Effector memory CD4-positive, alpha-beta T cell (primary cell): ENCODE measurements around the gene ZFAND2A.
"Not testable (repeated sequence)": the region's sequence is repeated elsewhere in the genome, so short reads cannot be mapped to it uniquely, and the experiment has no call there.

ENCODE experiments used
- DNase-seq, 3 donors: peaks; one replicate each; pipeline ENCODE4 v3.0.0-alpha.2; 2020
- H3K27ac ChIP-seq: 2 replicates; pipeline ENCODE4 v1.7.0; 2013; ENCODE audit warnings: mild to moderate bottlenecking, low read length, moderate library complexity; ENCODE audit not compliant: insufficient read depth, poor library complexity, severe bottlenecking
- H3K27me3 ChIP-seq: replicated peaks from 2 replicates; pipeline ENCODE4 v1.7.0; 2013; ENCODE audit warnings: mild to moderate bottlenecking, low read length; ENCODE audit not compliant: insufficient read depth, control insufficient read depth, poor library complexity, severe bottlenecking
- H3K36me3 ChIP-seq: 2 replicates; pipeline ENCODE4 v1.7.0; 2013; ENCODE audit warnings: mild to moderate bottlenecking, low read length, moderate library complexity; ENCODE audit not compliant: control insufficient read depth, insufficient read depth
- H3K4me1 ChIP-seq: 2 replicates; pipeline ENCODE4 v1.7.0; 2013; ENCODE audit warnings: low read length, mild to moderate bottlenecking; ENCODE audit not compliant: control insufficient read depth, insufficient read depth, poor library complexity, severe bottlenecking
- H3K4me3 ChIP-seq: 2 replicates; pipeline ENCODE4 v1.7.0; 2013; ENCODE audit warnings: low read length, low read depth, mild to moderate bottlenecking; ENCODE audit not compliant: insufficient read depth, poor library complexity, severe bottlenecking
- H3K9me3 ChIP-seq: 2 replicates; pipeline ENCODE4 v1.7.0; 2013; ENCODE audit warnings: mild to moderate bottlenecking, low read length, moderate library complexity; ENCODE audit not compliant: control insufficient read depth

ZFAND2A gene

GRCh38 chr7:1175597-1175966 is 15.6 kb upstream of the ZFAND2A start:
- DNase-seq, result no peak
- Histone ChIP-seq H3K4me1 (peaks cover 10% of the 10 kb centered on the region), H3K36me3 (no peaks in the 10 kb centered on the region), H3K9me3 (no peaks in the 10 kb centered on the region), H3K27ac (no peak overlapping the region), H3K4me3 (no peak overlapping the region), H3K27me3 (no peaks in the 10 kb centered on the region)

GRCh38 chr7:1174881-1175596 is 15.0 kb upstream of the ZFAND2A start:
- no peak for DNase-seq
- Histone ChIP-seq H3K4me3 (no peak overlapping the region), H3K36me3 (no peaks in the 10 kb centered on the region), H3K27ac (no peak overlapping the region), H3K9me3 (no peaks in the 10 kb centered on the region), H3K27me3 (no peaks in the 10 kb centered on the region), H3K4me1 (peaks cover 11% of the 10 kb centered on the region)

- Histone ChIP-seq H3K4me1 (peaks cover 18% of the 10 kb centered on the region), H3K36me3 (no peaks in the 10 kb centered on the region), H3K4me3 (no peak overlapping the region), H3K27me3 (no peaks in the 10 kb centered on the region), H3K9me3 (no peaks in the 10 kb centered on the region), H3K27ac (no peak overlapping the region)
- no peak for DNase-seq
Observed at GRCh38 chr7:1174002-1174401, 14.0 kb upstream of the ZFAND2A start.

GRCh38 chr7:1172666-1173523 is 12.9 kb upstream of the ZFAND2A start:
- Histone ChIP-seq H3K9me3 (no peaks in the 10 kb centered on the region), H3K27me3 (no peaks in the 10 kb centered on the region), H3K27ac (no peak overlapping the region), H3K4me1 (peaks cover 18% of the 10 kb centered on the region), H3K4me3 (no peak overlapping the region), H3K36me3 (no peaks in the 10 kb centered on the region)
- no peak for DNase-seq

GRCh38 chr7:1171516-1171915 is 11.5 kb upstream of the ZFAND2A start:
- H3K4me3 ChIP-seq, H3K9me3 ChIP-seq, H3K27me3 ChIP-seq, H3K36me3 ChIP-seq, DNase-seq, H3K27ac ChIP-seq: not testable (repeated sequence)
- peaks cover 15% of the 10 kb centered on the region for H3K4me1 ChIP-seq

GRCh38 chr7:1170741-1171501 is 10.9 kb upstream of the ZFAND2A start:
- Histone ChIP-seq H3K4me3 (no peak overlapping the region), H3K27me3 (no peaks in the 10 kb centered on the region), H3K36me3 (no peaks in the 10 kb centered on the region), H3K4me1 (peaks cover 9% of the 10 kb centered on the region), H3K27ac (no peak overlapping the region), H3K9me3 (no peaks in the 10 kb centered on the region)
- no peak for DNase-seq

GRCh38 chr7:1169409-1170368 is 9.7 kb upstream of the ZFAND2A start:
- Histone ChIP-seq H3K9me3 (no peaks in the 10 kb centered on the region), H3K27me3 (no peaks in the 10 kb centered on the region), H3K4me3 (peak overlapping the region; percentile 57), H3K36me3 (no peaks in the 10 kb centered on the region), H3K27ac (peak overlapping the region; percentile 35), H3K4me1 (peaks cover 8% of the 10 kb centered on the region)
- DNase-seq, result peak; percentile 84 to 93 (median 90)

- H3K27me3 ChIP-seq, result no peaks in the 10 kb centered on the region
- no peak overlapping the region for H3K27ac ChIP-seq
- no peak overlapping the region for H3K4me3 ChIP-seq
- H3K4me1 ChIP-seq, result peaks cover 8% of the 10 kb centered on the region
- H3K36me3 ChIP-seq, result no peaks in the 10 kb centered on the region
- H3K9me3 ChIP-seq, result no peaks in the 10 kb centered on the region
- no peak for DNase-seq
Observed at GRCh38 chr7:1168422-1168821, 8.4 kb upstream of the ZFAND2A start.

- H3K4me1 ChIP-seq, result peaks cover 8% of the 10 kb centered on the region
- H3K36me3 ChIP-seq, result no peaks in the 10 kb centered on the region
- no peak for DNase-seq
- no peak overlapping the region for H3K4me3 ChIP-seq
- H3K27me3 ChIP-seq, result no peaks in the 10 kb centered on the region
- H3K9me3 ChIP-seq, result no peaks in the 10 kb centered on the region
- H3K27ac ChIP-seq, result no peak overlapping the region
Observed at GRCh38 chr7:1164436-1164835, 4.4 kb upstream of the ZFAND2A start.
